B cell (primary cell): Measurements from ENCODE around the gene MSN. TPM values are rescaled to one million over a fixed set of nuclear protein-coding genes. Genes with fewer than 3 reads are reported as not detected.

ENCODE experiments used
- ATAC-seq: fragments of 200-7000 bp; cut with Tn5 transposase; one replicate; pipeline ENCODE4 v1.10.0; 2021; ENCODE audit warnings: low read depth, mild to moderate bottlenecking, moderate number of reproducible peaks, moderate library complexity
- CTCF ChIA-PET: fragments of 350-600 bp; sonication (Branson Sonifier 250); formaldehyde crosslinking; loops from one replicate; lab custom pipeline; 2021; ENCODE audit warnings: antibody characterized with exemption, inconsistent platforms; lab: Charles Lee
- POLR2A ChIA-PET: fragments of 350-600 bp; sonication (Branson Sonifier 250); formaldehyde crosslinking; loops from one replicate; lab custom pipeline; 2021; ENCODE audit warnings: antibody characterized with exemption; lab: Charles Lee
- DNase-seq: peaks from one replicate; pipeline ENCODE4 v3.0.0; 2013
- H2AFZ ChIP-seq: 2 replicates; pipeline ENCODE4 v1.6.1; 2012; ENCODE audit warnings: mild to moderate bottlenecking, low read depth, low read length; ENCODE audit not compliant: insufficient read depth, poor library complexity, severe bottlenecking
- H3K27ac ChIP-seq, 2 donors: 1 replicate in 1 of 2; 2 replicates in 1 of 2; pipeline ENCODE4 v1.5.1; 2012 to 2013; ENCODE audit warnings: low read length in 2 of 2, mild to moderate bottlenecking in 2 of 2, moderate library complexity in 1 of 2
- H3K27me3 ChIP-seq, 4 experiments: fragments of 200-600 bp in 1 of 4; sonication (generic) in 1 of 4; replicated peaks in 1 of 4; 1 replicate in 2 of 4; 2 replicates in 2 of 4; pipeline versions ENCODE4 v1.6.1 to v1.7.0; 2013 to 2016; ENCODE audit warnings: low read length in 3 of 4, mild to moderate bottlenecking in 2 of 4, mixed read lengths in 1 of 4, moderate library complexity in 1 of 4; ENCODE audit not compliant: insufficient read depth in 4 of 4, control insufficient read depth in 3 of 4; ENCODE audit errors: control extremely low read depth in 1 of 4
- H3K36me3 ChIP-seq, 2 experiments: replicated peaks in 1 of 2; 1 replicate in 1 of 2; 2 replicates in 1 of 2; pipeline versions ENCODE4 v1.6.1 to v1.7.1; 2013; ENCODE audit warnings: low read length in 1 of 2; ENCODE audit not compliant: insufficient read depth in 2 of 2, control insufficient read depth in 1 of 2; ENCODE audit errors: control extremely low read depth in 1 of 2, extremely low read depth in 1 of 2
- H3K4me1 ChIP-seq, 2 donors: fragments of 200-600 bp in 1 of 2; sonication (generic) in 1 of 2; 1 replicate in 1 of 2; 2 replicates in 1 of 2; pipeline versions ENCODE4 v1.5.1 to v1.6.1; 2013 to 2017; ENCODE audit warnings: low read length in 2 of 2; ENCODE audit not compliant: control insufficient read depth in 2 of 2, insufficient read depth in 2 of 2
- H3K4me2 ChIP-seq: replicated peaks from 2 replicates; pipeline ENCODE3; 2012; ENCODE audit warnings: mild to moderate bottlenecking, low read depth, low read length; ENCODE audit not compliant: poor library complexity, severe bottlenecking
- H3K4me3 ChIP-seq, 5 experiments: fragments of 200-600 bp in 1 of 5; sonication (generic) in 1 of 5; 1 replicate in 3 of 5; 2 replicates in 2 of 5; pipeline versions ENCODE4 v1.5.1 to v1.7.0; 2011 to 2016; ENCODE audit warnings: low read length in 4 of 5, mild to moderate bottlenecking in 4 of 5, low read depth in 2 of 5, control low read depth in 1 of 5, moderate library complexity in 1 of 5; ENCODE audit not compliant: insufficient read depth in 1 of 5; ENCODE audit errors: control extremely low read depth in 1 of 5, extremely low read depth in 1 of 5
- H3K79me2 ChIP-seq: fragments of 200-600 bp; sonication (generic); one replicate; pipeline ENCODE4 v1.6.0; 2016; ENCODE audit warnings: low read length; ENCODE audit not compliant: control insufficient read depth, insufficient read depth
- H3K9ac ChIP-seq: fragments of 200-600 bp; sonication (generic); 2 replicates; pipeline ENCODE4 v1.6.1; 2017; ENCODE audit warnings: mild to moderate bottlenecking, low read length, moderate library complexity
- H3K9me3 ChIP-seq, 3 donors: one replicate each; pipeline versions ENCODE4 v1.6.1 to v1.7.1; 2013; ENCODE audit warnings: low read length in 2 of 3; ENCODE audit not compliant: control insufficient read depth in 2 of 3, insufficient read depth in 1 of 3; ENCODE audit errors: control extremely low read depth in 1 of 3
- H4K20me1 ChIP-seq: 2 replicates; pipeline ENCODE4 v1.6.0; 2012; ENCODE audit warnings: mild to moderate bottlenecking, low read length; ENCODE audit not compliant: insufficient read depth, control insufficient read depth, poor library complexity, severe bottlenecking
- H3K27ac Mint-ChIP-seq: one replicate; pipeline ENCODE4 v1.8.0; 2021; ENCODE audit warnings: mixed read lengths
- H3K27me3 Mint-ChIP-seq: one replicate; pipeline ENCODE4 v1.8.0; 2021; ENCODE audit warnings: mixed read lengths
- H3K4me1 Mint-ChIP-seq: one replicate; pipeline ENCODE4 v1.8.0; 2021; ENCODE audit warnings: mixed read lengths
- H3K4me3 Mint-ChIP-seq: one replicate; pipeline ENCODE4 v1.8.0; 2021; ENCODE audit warnings: mixed read lengths
- H3K9me3 Mint-ChIP-seq: one replicate; pipeline ENCODE4 v1.8.0; 2022; ENCODE audit warnings: mixed read lengths; ENCODE audit not compliant: insufficient read depth
- EZH2 ChIP-seq: IDR thresholded peaks from 2 replicates; pipeline ENCODE4 v1.6.1; 2012; ENCODE audit warnings: borderline replicate concordance, low read depth, mild to moderate bottlenecking, moderate library complexity, low read length; ENCODE audit not compliant: insufficient read depth, poor library complexity, severe bottlenecking
- WGBS: methylation state at CpG from one replicate; pipeline ENCODE4 v1.1.5; 2013; ENCODE audit warnings: missing lambda C conversion rate; ENCODE audit not compliant: insufficient coverage; 5-methylcytosine and 5-hydroxymethylcytosine counted together
- intact Hi-C: fragments of 100-400 bp; cut with micrococcal nuclease; formaldehyde crosslinking; loops from one replicate; pipeline ENCODE4 v1.10.0; 2022
- polyA plus RNA-seq: library from polyadenylated mRNA; depleted of rRNA; stranded (reverse); fragments of >200 nt; gene quantifications from 2 replicates; pipeline ENCODE4 v1.2.3, GENCODE V29; 2012
- total RNA-seq, 2 donors: library from RNA; stranded (reverse); fragments of 120-200 nt in 1 of 2; gene quantifications; 1 replicate in 1 of 2; 2 replicates in 1 of 2; pipeline versions ENCODE4 v1.2.3 to v1.2.4, GENCODE V29; 2013 to 2022
- TF ChIP-seq, protein P1 (sequence below): fragments of 200-600 bp; IDR thresholded peaks from one replicate; pipeline ENCODE4 v1.8.0; 2022; ENCODE audit warnings: antibody characterized with exemption, mild to moderate bottlenecking

Gene MSN
- total and polyA plus RNA-seq, 2 donors (not counting 1 experiment from before 2014, with no cell fraction given): 181 to 414 TPM

DNA sequence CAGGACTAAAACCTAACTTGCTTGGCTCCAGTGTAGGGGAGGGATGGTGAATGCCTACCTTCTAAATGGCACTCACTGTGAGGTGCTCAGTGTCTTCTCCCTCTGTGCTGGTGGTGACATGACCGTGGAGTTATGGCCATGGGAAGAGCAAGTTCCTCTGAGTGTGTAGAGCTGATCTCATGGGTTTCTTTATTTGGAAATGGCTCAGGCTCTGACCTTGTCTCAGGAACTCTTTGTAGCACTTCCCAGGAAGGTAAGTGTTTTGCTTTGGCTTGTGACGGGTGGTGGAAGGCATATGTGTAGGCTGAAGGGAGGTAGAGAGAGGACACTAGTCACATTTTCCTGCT is 6.4 kb downstream of the MSN start:
- H3K9me3 Mint-ChIP-seq: no peaks in the 10 kb centered on the region
- Histone ChIP-seq H3K4me3 (peak overlapping the region in 3 of 5 experiments; percentile 12 to 18 (median 12)), H4K20me1 (peaks cover 39% of the 10 kb centered on the region), H2AFZ (no peak overlapping the region), H3K4me2 (peak overlapping the region; percentile 51), H3K36me3 (peaks cover 3 to 42% of the 10 kb centered on the region in 2 experiments), H3K79me2 (peaks cover 99% of the 10 kb centered on the region), H3K9me3 (no peaks in the 10 kb centered on the region), H3K9ac (peak overlapping the region; percentile 19), H3K27ac (peak overlapping the region in 1 of 2 donors; percentile 80), H3K4me1 (peaks cover 78 to 95% of the 10 kb centered on the region in 2 donors), H3K27me3 (no peaks in the 10 kb centered on the region)
- intact Hi-C loops: no loop called here
- TF ChIP-seq, protein P1, sequence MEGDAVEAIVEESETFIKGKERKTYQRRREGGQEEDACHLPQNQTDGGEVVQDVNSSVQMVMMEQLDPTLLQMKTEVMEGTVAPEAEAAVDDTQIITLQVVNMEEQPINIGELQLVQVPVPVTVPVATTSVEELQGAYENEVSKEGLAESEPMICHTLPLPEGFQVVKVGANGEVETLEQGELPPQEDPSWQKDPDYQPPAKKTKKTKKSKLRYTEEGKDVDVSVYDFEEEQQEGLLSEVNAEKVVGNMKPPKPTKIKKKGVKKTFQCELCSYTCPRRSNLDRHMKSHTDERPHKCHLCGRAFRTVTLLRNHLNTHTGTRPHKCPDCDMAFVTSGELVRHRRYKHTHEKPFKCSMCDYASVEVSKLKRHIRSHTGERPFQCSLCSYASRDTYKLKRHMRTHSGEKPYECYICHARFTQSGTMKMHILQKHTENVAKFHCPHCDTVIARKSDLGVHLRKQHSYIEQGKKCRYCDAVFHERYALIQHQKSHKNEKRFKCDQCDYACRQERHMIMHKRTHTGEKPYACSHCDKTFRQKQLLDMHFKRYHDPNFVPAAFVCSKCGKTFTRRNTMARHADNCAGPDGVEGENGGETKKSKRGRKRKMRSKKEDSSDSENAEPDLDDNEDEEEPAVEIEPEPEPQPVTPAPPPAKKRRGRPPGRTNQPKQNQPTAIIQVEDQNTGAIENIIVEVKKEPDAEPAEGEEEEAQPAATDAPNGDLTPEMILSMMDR: no peak
- ChIA-PET CTCF (interaction anchor here (1.3 kb wide), 1 partner anchor 48 kb away, joined by 5 read pairs; no protein-coding TSS in a partner anchor), POLR2A (no interaction called here)
- peak overlapping the region; percentile 87 for H3K4me3 Mint-ChIP-seq
- ATAC-seq (no peak), DNase-seq (no peak)
- peak overlapping the region; percentile 73 for H3K27ac Mint-ChIP-seq
- 33% methylated on average over 1 of the region's 2 CpGs for WGBS
- no peaks in the 10 kb centered on the region for H3K27me3 Mint-ChIP-seq
- H3K4me1 Mint-ChIP-seq: peaks cover 80% of the 10 kb centered on the region

DNA sequence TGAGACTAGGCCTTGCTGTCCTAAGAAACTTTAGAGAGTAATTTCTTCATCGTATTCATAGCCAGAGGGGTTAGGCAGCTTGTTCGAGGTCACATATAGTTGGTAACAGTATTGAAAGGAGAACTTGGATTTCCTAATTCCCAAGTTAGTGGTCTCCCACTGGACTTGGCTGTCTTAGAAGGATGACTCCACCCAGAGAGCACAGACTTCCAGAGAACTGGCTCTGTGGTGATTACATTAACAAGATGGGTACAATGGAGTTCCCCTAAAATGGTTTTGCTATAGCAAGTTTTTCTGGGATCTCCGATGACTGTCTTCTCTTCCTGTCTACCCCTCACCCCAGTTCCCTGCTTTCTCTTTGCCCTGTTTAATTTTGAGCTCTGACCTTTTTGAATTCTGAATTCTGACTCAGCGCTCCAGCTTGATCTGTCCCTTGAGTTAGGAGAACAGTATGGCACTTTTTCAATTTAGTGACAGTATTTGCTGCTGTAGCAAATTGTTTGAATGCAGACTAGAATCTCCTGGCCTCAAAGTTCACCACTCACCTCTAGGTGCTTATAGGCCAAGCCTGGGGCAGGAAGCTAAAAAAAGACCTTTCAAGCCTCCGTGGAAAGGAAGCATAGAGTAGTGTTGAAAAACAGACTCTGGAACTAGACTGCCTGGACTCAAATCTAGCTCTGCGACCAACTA is 6.9 kb downstream of the MSN start:
- Mint-ChIP-seq H3K27ac (peak overlapping the region; percentile 73), H3K9me3 (no peaks in the 10 kb centered on the region), H3K4me3 (peak overlapping the region; percentile 87), H3K4me1 (peaks cover 83% of the 10 kb centered on the region), H3K27me3 (no peaks in the 10 kb centered on the region)
- Histone ChIP-seq H3K4me2 (peak overlapping the region; percentile 51), H3K36me3 (peaks cover 3 to 38% of the 10 kb centered on the region in 2 experiments), H2AFZ (no peak overlapping the region), H3K27me3 (no peaks in the 10 kb centered on the region), H3K79me2 (peaks cover 99% of the 10 kb centered on the region), H3K4me3 (peak overlapping the region in 3 of 5 experiments; percentile 3 to 18 (median 12)), H3K9ac (peak overlapping the region; percentile 19), H3K27ac (peak overlapping the region in 1 of 2 donors; percentile 80), H4K20me1 (peaks cover 38% of the 10 kb centered on the region), H3K4me1 (peaks cover 80 to 97% of the 10 kb centered on the region in 2 donors), H3K9me3 (no peaks in the 10 kb centered on the region)
- TF ChIP-seq, protein P1: no peak
- TF ChIP-seq EZH2: no peak
- DNase-seq: no peak
- CTCF ChIA-PET: no interaction called here
- no CpG with 5 or more reads among the region's 6 CpGs for WGBS
- intact Hi-C loops: no loop called here
- peak; percentile 24 for ATAC-seq
- POLR2A ChIA-PET: interaction anchor here (0.5 kb wide), 1 partner anchor 20 kb away, joined by 3 read pairs; no protein-coding TSS in a partner anchor
